Gastrocnemius medialis (tissue), 4 donors: ENCODE measurements around the gene MRTFA. TPM values are rescaled to one million over a fixed set of nuclear protein-coding genes. Genes with fewer than 3 reads are reported as not detected.
A peak's percentile ranks its signal among the peaks of the same experiment; 100 is the strongest.
"Not testable (repeated sequence)": the region's sequence is repeated elsewhere in the genome, so short reads cannot be mapped to it uniquely, and the experiment has no call there.

Source experiments
- ATAC-seq, 2 donors: fragments of 150-250 bp; one replicate each; pipeline ENCODE4 v1.9.1; 2016
- DNase-seq, 2 donors: peaks; one replicate each; pipeline ENCODE4 v3.0.0-alpha.2; 2019
- H3K27ac ChIP-seq, 4 donors: fragments of 200-600 bp; sonication (generic); 1 replicate in 1 of 4; 2 replicates in 3 of 4; pipeline ENCODE4 v1.5.1; 2016 to 2018; ENCODE audit warnings: mild to moderate bottlenecking in 2 of 4, moderate library complexity in 1 of 4
- H3K27me3 ChIP-seq, 3 donors: fragments of 200-600 bp; sonication (generic) in 2 of 3; 1 replicate in 1 of 3; 2 replicates in 2 of 3; pipeline versions ENCODE4 v1.5.1 to v1.6.0; 2016 to 2019; ENCODE audit warnings: mild to moderate bottlenecking in 1 of 3, moderate library complexity in 1 of 3
- H3K36me3 ChIP-seq, 2 donors: fragments of 200-600 bp; sonication (generic) in 1 of 2; one replicate each; pipeline ENCODE4 v1.5.1; 2017 to 2018
- H3K4me1 ChIP-seq, 2 donors: fragments of 200-600 bp; sonication (generic) in 1 of 2; one replicate each; pipeline ENCODE4 v1.5.1; 2016 to 2017; ENCODE audit warnings: mild to moderate bottlenecking in 2 of 2
- H3K4me3 ChIP-seq, 4 donors: fragments of 200-600 bp; sonication (generic) in 3 of 4; 1 replicate in 1 of 4; 2 replicates in 3 of 4; pipeline ENCODE4 v1.5.1; 2016 to 2019; ENCODE audit warnings: mild to moderate bottlenecking in 2 of 4
- H3K9me3 ChIP-seq, 3 donors: fragments of 200-600 bp; sonication (generic) in 2 of 3; 1 replicate in 1 of 3; 2 replicates in 2 of 3; pipeline ENCODE4 v1.5.1; 2016 to 2019
- POLR2A ChIP-seq, 2 donors: fragments of 450-650 bp; IDR thresholded peaks; one replicate each; pipeline ENCODE4 v1.6.1; 2017; ENCODE audit warnings: antibody characterized with exemption in 2 of 2, mild to moderate bottlenecking in 2 of 2, moderate library complexity in 2 of 2
- in situ Hi-C, 4 donors: fragments of 200-750 bp; cut with MboI; loops; one replicate each; pipeline versions ENCODE4 v1.15.0 to v1.8.0; 2017; ENCODE audit warnings: low sequenced_read_pairs in 4 of 4
- intact Hi-C: fragments of 100-400 bp; cut with DNase I; formaldehyde crosslinking; loops from one replicate; pipeline ENCODE4 v1.15.1; 2023; ENCODE audit warnings: low total_unique reads
- total RNA-seq, 4 donors: library from RNA; depleted of rRNA; stranded (reverse); fragments of >200 nt; gene quantifications; one replicate each; pipeline versions ENCODE4 v1.1.0 to v1.2.3, GENCODE V29; 2016
- TF ChIP-seq, protein P1 (sequence below), 5 experiments: fragments of 450-650 bp in 3 of 5; fragments of 200-600 bp in 2 of 5; sonication (generic) in 2 of 5; IDR thresholded peaks in 4 of 5; conservative IDR thresholded peaks in 1 of 5; 1 replicate in 4 of 5; 2 replicates in 1 of 5; pipeline ENCODE4 v1.5.1; 2016 to 2019; ENCODE audit warnings: antibody characterized with exemption in 5 of 5, mild to moderate bottlenecking in 3 of 5, moderate library complexity in 3 of 5

MRTFA gene
- total RNA-seq, 4 donors from 2014 or later, result 13.7 to 31.3 (median 22.2) TPM

- Histone ChIP-seq H3K4me1 (peaks cover 8 to 11% of the 10 kb centered on the region in 2 donors), H3K27me3 (peaks cover 11 to 15% (median 13%) of the 10 kb centered on the region in 3 donors), H3K9me3 (no peaks in the 10 kb centered on the region), H3K27ac (no peak overlapping the region), H3K36me3 (no peaks in the 10 kb centered on the region), H3K4me3 (no peak overlapping the region)
- DNase-seq (no peak), ATAC-seq (no peak)
- intact Hi-C loops (no loop called here), in situ Hi-C loops (no loop called here)
- TF ChIP-seq, protein P1, sequence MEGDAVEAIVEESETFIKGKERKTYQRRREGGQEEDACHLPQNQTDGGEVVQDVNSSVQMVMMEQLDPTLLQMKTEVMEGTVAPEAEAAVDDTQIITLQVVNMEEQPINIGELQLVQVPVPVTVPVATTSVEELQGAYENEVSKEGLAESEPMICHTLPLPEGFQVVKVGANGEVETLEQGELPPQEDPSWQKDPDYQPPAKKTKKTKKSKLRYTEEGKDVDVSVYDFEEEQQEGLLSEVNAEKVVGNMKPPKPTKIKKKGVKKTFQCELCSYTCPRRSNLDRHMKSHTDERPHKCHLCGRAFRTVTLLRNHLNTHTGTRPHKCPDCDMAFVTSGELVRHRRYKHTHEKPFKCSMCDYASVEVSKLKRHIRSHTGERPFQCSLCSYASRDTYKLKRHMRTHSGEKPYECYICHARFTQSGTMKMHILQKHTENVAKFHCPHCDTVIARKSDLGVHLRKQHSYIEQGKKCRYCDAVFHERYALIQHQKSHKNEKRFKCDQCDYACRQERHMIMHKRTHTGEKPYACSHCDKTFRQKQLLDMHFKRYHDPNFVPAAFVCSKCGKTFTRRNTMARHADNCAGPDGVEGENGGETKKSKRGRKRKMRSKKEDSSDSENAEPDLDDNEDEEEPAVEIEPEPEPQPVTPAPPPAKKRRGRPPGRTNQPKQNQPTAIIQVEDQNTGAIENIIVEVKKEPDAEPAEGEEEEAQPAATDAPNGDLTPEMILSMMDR (IDR thresholded peaks at IDR 0.05 in 4 of 5, conservative IDR thresholded peaks at IDR 0.05 in 1 of 5), result no peak
- no peak for TF ChIP-seq POLR2A (IDR thresholded peaks at IDR 0.05)
Observed at GRCh38 chr22:40676644-40677043, 40.1 kb upstream of the MRTFA start.

- H3K9me3 ChIP-seq, ATAC-seq, in situ Hi-C loops, intact Hi-C loops, DNase-seq, H3K4me3 ChIP-seq, H3K36me3 ChIP-seq, H3K27ac ChIP-seq: not testable (repeated sequence)
- peaks cover 11 to 15% (median 13%) of the 10 kb centered on the region in 3 donors for H3K27me3 ChIP-seq
- H3K4me1 ChIP-seq, result peaks cover 8 to 11% of the 10 kb centered on the region in 2 donors
Observed at GRCh38 chr22:40676166-40676565, 39.6 kb upstream of the MRTFA start.

DNA sequence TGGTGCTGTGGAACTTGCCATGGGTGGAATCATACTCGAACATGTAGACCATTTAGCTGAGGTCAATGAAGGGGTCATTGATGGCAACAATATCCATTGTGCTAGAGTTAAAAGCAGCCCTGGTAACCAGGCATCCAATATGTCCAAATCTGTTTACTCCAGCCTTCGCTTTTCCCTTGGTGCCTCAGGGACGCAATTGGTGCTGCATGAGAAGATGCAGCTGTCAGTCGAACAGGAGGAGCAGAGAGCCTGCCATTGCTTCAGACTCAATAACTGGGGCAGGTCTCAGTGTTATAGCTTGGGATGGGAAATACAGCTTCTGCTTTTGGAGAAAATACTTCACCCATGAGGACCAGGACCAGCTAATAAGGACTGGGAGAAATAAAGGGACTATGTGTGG lies 37.8 kb upstream of the MRTFA start:
- Histone ChIP-seq H3K4me3 (no peak overlapping the region), H3K27me3 (peaks cover 5 to 6% (median 6%) of the 10 kb centered on the region in 3 donors), H3K36me3 (no peaks in the 10 kb centered on the region), H3K4me1 (peaks cover 0 to 7% of the 10 kb centered on the region in 2 donors), H3K27ac (no peak overlapping the region), H3K9me3 (no peaks in the 10 kb centered on the region)
- no peak for TF ChIP-seq POLR2A (IDR thresholded peaks at IDR 0.05)
- TF ChIP-seq, protein P1 (IDR thresholded peaks at IDR 0.05 in 4 of 5, conservative IDR thresholded peaks at IDR 0.05 in 1 of 5), result no peak
- no peak for DNase-seq
- in situ Hi-C loops, result no loop called here
- intact Hi-C loops, result no loop called here
- ATAC-seq, result no peak

GRCh38 chr22:40673017-40673416 lies 36.5 kb upstream of the MRTFA start:
- Histone ChIP-seq H3K9me3 (no peaks in the 10 kb centered on the region), H3K4me1 (no peaks in the 10 kb centered on the region), H3K4me3 (no peak overlapping the region), H3K27me3 (no peaks in the 10 kb centered on the region), H3K27ac (peak overlapping the region in 2 of 4 donors; percentile 29 to 47), H3K36me3 (no peaks in the 10 kb centered on the region)
- TF ChIP-seq, protein P1 (IDR thresholded peaks at IDR 0.05 in 4 of 5, conservative IDR thresholded peaks at IDR 0.05 in 1 of 5), result no peak
- no peak for TF ChIP-seq POLR2A (IDR thresholded peaks at IDR 0.05)
- in situ Hi-C loops, result no loop called here
- no peak for ATAC-seq
- DNase-seq, result no peak
- intact Hi-C loops, result no loop called here

DNA sequence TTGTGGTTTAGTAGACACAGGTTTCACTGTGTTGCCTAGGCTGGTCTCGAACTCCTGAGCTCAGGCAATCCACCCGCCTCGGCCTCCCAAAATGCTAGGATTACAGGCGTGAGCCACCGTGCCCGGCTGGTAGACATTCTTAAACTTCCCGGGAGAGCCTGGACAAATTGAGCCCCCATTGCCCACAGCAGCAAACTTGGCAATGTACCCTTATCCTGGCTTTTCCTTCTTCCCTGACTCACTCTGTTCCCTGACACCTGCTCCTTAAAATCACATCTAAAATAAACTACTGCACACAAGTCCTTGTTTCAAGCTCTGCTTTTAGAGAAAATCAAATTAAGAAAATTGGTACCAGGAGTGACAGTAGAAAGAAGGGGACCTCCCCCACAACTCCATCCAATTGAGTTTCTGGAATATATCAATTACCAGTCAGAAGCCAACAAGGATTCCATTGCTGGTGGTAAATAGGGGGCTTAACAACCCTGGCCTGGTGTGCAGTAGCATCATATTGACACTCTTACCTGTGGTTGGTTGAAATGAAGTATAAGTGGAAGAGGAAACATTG lies 35.4 kb upstream of the MRTFA start:
- Histone ChIP-seq H3K27me3 (no peaks in the 10 kb centered on the region), H3K27ac (no peak overlapping the region), H3K4me1 (no peaks in the 10 kb centered on the region), H3K4me3 (no peak overlapping the region), H3K36me3 (no peaks in the 10 kb centered on the region), H3K9me3 (no peaks in the 10 kb centered on the region)
- in situ Hi-C loops, result no loop called here
- ATAC-seq, result no peak
- TF ChIP-seq, protein P1 (IDR thresholded peaks at IDR 0.05 in 4 of 5, conservative IDR thresholded peaks at IDR 0.05 in 1 of 5), result no peak
- TF ChIP-seq POLR2A (IDR thresholded peaks at IDR 0.05), result no peak
- DNase-seq, result no peak
- intact Hi-C loops, result no loop called here
